ENCODE results near the gene GSX1. TPM values are rescaled to one million over a fixed set of nuclear protein-coding genes. Genes with fewer than 3 reads are reported as not detected.
A peak's percentile ranks its signal among the peaks of the same experiment; 100 is the strongest.
"Not testable (repeated sequence)": the region's sequence is repeated elsewhere in the genome, so short reads cannot be mapped to it uniquely, and the experiment has no call there.

Gene GSX1
- polyA plus RNA-seq (ENCODE audit: insufficient read depth in 1 of 5, insufficient read length in 5 of 5, low replicate concordance in 1 of 5) = not detected
- long read RNA-seq, donor 1 = 0 reads
- long read RNA-seq, donor 2 = 0 reads
- long read RNA-seq, donor 3 = 0 reads
- long read RNA-seq, donor 4 = 0 reads
- long read RNA-seq, donor 5 = 0 reads
- long read RNA-seq, donor 6 = 0 reads
- long read RNA-seq, donor 7 = 0 reads
- long read RNA-seq, donor 8 = 0 reads

- peak; percentile 77 for DNase-seq
Measured at GRCh38 chr13:27792393-27793218, at the start of gene GSX1. TSS of gene GSX1 (plus strand) at chr13:27792483. CDS start at chr13:27792691, 208 bp downstream.

DNA sequence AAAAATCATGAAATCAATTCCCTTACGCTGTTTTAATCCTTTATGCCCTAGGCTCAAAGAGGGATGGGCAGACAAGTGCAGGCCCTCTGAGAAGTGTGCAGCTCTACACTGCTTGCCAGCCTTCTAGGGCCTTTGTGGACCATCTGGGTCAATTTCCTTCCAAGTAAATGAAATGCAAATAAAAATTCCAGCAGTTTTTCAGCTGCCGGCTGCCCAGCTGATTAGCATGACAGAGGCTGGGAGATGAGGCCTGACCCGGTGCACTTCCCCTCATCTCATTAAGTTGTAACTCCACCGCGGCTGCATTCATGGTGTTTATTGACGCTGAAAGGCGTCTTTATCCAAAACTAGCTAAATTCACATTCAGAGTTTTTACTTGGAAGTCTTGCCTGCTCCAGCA is 47.5 kb upstream of the GSX1 start:
- DNase-seq = no peak

- no peak for DNase-seq
Measured at GRCh38 chr13:27745301-27745700, 47.0 kb upstream of the GSX1 start.

GRCh38 chr13:27748143-27748542 is 44.1 kb upstream of the GSX1 start:
- not testable (repeated sequence) for DNase-seq

DNA sequence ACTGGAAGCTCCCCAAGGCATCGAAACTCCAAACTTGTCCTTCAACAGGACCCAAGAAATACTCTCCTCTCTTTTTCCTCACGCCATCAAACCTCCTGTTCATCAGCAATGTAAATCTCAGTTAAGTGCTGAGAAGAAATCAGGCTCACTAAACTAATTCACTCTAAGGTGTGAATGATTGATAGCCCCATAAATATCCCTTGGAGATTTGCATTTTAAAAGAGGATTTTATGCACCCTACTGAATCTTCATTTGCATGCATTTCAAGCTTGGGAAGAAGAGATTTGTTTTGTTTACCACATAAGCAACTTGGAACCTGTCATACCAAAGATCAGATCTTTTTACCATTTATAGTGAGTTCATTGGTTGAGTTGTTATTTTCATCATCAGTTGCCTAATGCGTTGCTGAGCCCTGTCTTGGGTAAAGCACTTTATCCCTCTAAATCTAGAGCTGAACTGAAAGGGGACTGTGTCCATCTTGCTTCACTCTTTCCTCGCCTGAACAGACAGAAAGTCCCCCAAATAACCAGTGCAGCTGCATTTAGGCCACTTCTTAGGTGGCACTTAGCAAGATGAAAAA is 40.2 kb upstream of the GSX1 start:
- no peak for DNase-seq

DNA sequence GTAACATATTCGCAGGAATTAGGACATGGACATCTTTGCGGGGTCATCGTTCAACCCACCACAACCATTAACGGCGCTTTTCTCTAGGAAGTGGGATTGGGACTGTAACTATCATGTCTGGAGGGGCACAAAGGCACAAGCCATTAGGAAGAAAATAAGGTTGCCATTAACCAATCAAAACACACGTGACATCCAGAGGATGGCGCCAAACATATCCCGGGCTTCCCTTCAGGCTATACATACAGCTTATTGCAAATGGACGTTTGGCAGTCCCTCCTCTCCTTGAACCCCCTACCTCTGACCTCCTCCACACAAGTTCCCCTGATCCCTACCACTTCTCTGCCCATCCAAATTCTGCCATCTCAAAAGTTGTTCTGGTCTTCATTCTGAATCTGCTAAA is 26.6 kb upstream of the GSX1 start:
- DNase-seq = no peak

DNA sequence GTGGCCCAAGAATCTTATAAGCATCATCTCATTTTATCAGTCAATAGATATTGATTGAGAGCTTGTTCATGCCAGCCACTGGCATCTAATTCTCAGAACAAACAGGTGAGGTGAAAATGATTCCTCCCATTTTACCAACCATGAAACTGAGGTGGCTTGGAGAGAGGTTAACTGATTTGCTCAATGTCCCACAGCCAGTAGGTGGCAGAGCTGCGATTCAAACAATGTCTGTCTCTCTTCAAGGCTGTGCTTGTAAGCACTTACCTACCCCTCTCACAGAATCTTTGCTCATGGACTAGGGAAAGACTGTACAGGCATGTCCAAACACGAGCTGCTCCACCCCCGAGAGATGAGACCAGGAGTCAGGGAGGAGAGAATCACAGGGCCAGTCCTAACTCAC is 21.5 kb upstream of the GSX1 start:
- DNase-seq = no peak

- DNase-seq = no peak
Measured at GRCh38 chr13:27772651-27773425, 19.4 kb upstream of the GSX1 start.

GRCh38 chr13:27774169-27774568 is 18.1 kb upstream of the GSX1 start:
- DNase-seq = no peak

DNA sequence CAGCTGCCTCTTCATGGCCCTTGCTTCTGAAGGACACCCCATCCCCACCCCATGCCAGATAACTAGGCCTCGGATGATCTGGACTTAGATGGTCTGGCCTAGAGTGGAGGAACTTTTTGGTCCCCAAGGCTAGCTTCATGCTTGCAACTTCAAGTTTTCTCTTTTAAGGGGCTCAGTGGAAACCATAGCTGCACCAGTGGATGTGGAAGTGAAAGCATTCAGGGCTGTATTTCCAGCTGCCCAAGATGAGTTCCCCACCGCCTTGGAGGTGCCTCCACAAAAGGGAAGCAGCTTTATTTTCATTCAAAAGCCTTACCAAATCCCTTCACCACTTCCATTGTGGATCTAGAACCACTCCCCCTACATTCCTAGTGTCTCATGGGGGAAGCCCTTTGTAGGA is 17.6 kb upstream of the GSX1 start:
- no peak for DNase-seq

DNA sequence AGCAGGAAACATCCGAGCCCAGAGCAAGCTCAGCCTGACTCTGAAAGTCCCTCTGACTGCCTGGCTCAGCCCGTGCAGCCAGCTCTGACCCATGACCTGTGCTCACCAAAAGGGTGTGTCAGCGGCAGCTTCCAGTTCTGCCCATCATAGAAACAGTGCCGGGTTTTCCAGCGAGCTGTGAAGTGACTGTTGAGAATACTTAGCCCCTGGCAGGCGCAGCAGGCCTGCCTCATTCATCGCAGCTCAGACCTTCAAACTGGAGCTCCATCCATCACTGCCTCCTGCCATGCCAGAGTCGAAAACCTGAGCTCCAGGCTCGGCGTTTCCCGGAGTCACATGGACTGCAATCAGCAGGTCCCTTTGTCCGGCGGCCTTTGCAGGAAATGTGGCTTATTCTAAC is 16.3 kb upstream of the GSX1 start:
- DNase-seq = no peak

DNA sequence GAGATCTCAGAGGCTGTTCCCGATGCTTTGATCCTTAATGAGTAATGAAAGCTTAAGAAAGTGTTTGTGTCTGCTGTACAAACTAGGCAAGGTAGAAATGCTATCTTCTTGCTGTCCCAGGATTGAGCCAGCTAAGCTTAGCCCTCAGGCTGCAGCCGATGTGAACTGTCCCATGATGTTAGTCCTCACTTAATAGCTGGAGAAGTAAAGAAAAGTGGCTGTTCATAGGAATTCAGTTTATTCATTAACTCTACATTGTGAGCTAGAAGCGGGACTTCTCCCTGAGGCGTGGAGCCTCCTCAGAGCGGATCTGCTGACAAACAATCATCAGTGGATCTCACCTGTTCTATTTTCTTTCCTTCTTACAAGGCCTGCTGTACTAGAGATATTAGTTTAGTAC is 10.1 kb upstream of the GSX1 start:
- DNase-seq = no peak

DNA sequence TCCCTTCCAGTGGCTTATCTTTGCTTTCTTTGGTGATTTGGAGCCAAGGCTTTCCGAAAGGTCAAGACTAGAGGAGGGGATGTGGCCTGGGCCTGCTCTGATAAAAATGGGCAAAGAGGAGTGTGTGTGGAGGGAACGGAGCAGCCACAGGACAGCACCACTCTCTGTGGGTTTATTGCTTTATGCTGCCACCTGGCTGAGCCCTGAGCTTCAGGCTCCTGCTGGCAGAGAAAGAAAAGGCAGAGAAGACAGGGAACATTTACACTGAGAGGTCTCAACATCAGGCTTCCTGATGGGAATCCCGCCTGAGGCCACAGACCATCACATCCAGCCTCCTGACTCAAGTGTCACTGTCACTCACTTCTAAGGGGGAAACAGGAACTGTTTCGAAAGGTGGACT is 9.2 kb upstream of the GSX1 start:
- no peak for DNase-seq

GRCh38 chr13:27788271-27788670 is 4.0 kb upstream of the GSX1 start:
- no peak for DNase-seq

GRCh38 chr13:27789153-27789494 is 3.2 kb upstream of the GSX1 start:
- no peak for DNase-seq

DNA sequence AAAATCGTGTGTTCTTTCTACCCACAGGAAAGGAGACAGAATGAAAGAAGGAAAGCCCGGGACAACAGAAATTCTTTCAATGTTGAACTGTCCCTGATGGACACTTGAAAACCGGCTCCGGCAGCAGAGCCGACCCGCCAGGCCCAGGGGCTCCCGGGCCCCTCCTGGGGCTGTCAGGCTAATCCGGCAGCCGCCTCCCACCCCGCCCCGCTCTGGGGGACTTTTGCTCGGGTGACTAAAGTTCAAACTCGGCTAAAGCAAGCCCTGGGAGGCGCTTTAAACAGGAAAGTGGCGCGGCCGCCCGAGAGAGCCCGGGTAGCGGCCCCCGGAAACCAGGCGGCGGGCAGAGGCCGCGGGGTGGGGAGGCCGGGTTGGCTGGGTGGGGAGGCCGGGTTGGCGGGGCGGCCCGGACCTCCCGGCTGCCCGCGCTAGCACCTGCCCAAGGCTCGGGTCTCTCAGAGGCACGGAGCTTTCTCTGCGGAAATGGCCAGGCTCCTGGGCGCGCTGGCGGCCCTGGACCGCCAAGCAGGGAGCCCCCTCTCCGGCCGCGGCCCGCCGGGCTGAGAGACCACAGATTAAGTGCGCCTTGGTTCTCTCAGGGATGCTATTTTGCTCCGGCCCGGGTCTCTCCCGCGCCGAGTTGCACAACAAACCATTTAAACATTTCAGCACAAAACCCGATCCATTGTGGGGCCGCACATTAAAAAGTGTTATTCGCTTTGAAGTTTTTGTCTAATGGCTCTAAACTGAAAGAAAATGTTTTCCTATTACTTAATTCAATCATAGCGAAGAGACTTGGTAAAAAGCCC is 2.6 kb upstream of the GSX1 start:
- DNase-seq = no peak

GRCh38 chr13:27790523-27790922 is 1.8 kb upstream of the GSX1 start:
- DNase-seq = no peak

GRCh38 chr13:27791146-27791900 is 960 bp upstream of the GSX1 start:
- DNase-seq = no peak

- DNase-seq = no peak
Measured at GRCh38 chr13:27791901-27792392, 336 bp upstream of the GSX1 start.

GRCh38 chr13:27793507-27794367 is 1.5 kb downstream of the GSX1 start:
- no peak for DNase-seq
